Adipocyte (in vitro differentiated cells): ENCODE data around the gene LIG3.

Experiments
- DNase-seq: peaks from one replicate; pipeline ENCODE4 v3.0.0-alpha.2; 2015; ENCODE audit warnings: low read depth
- H3K27me3 ChIP-seq: replicated peaks from 2 replicates; pipeline ENCODE4 v1.7.0; 2013; ENCODE audit warnings: mild to moderate bottlenecking, low read length, moderate library complexity; ENCODE audit not compliant: control insufficient read depth, insufficient read depth
- H3K36me3 ChIP-seq: 2 replicates; pipeline ENCODE4 v1.7.0; 2013; ENCODE audit warnings: low read length, mild to moderate bottlenecking, moderate library complexity; ENCODE audit not compliant: control insufficient read depth, insufficient read depth, severe bottlenecking
- H3K4me1 ChIP-seq: 2 replicates; pipeline ENCODE4 v1.7.0; 2013; ENCODE audit warnings: mild to moderate bottlenecking, low read length, moderate library complexity; ENCODE audit not compliant: control insufficient read depth, insufficient read depth
- H3K4me3 ChIP-seq: 2 replicates; pipeline ENCODE4 v1.7.0; 2013; ENCODE audit warnings: mild to moderate bottlenecking, low read length, moderate library complexity
- H3K9ac ChIP-seq: 2 replicates; pipeline ENCODE4 v1.7.0; 2013; ENCODE audit warnings: mild to moderate bottlenecking, low read length, moderate library complexity
- H3K9me3 ChIP-seq: 2 replicates; pipeline ENCODE4 v1.7.0; 2013; ENCODE audit warnings: mild to moderate bottlenecking, low read length, moderate library complexity; ENCODE audit not compliant: control insufficient read depth

The LIG3 gene

GRCh38 chr17:35001549-35001948, 21.2 kb downstream of the LIG3 start:
- Histone ChIP-seq H3K27me3 (no peaks in the 10 kb centered on the region), H3K36me3 (peaks cover 13% of the 10 kb centered on the region), H3K4me3 (no peak overlapping the region), H3K9me3 (no peaks in the 10 kb centered on the region), H3K9ac (no peak overlapping the region), H3K4me1 (peaks cover 8% of the 10 kb centered on the region)
- no peak for DNase-seq

DNA sequence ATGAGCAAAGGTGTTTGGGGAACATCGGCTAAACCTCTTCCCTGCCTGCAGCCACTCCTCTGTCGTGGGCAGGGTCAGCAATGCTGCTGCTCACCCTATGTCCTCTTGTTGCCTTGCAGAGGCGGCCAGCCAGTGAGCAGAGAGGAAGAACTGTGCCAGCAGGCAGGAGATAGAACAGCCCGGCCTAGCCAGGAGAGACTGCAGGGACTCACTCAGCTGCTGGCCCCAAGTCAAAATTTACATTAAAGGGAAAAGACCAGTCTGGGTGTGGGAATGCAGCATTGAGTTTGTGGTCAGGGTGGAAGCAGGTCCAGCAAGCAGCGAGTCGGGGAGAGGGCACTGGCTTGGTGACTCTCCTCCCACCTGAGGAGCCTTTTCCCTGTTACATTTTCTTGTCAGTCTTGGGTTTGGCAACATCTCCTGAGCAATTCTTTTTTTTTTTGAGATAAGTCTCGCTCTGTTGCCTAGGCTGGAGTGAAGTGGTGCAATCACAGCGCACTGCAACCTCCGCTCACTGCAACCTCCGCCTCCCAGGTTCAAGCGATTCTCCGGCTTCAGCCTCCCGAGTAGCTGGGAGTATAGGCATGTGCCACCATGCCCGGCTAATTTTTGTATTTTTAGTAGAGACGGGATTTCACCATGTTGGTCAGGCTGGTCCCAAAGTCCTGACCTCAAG, 22.7 kb downstream of the LIG3 start:
- Histone ChIP-seq H3K27me3 (no peaks in the 10 kb centered on the region), H3K36me3 (peaks cover 12% of the 10 kb centered on the region), H3K9me3 (no peaks in the 10 kb centered on the region), H3K4me3 (no peak overlapping the region), H3K4me1 (no peaks in the 10 kb centered on the region), H3K9ac (no peak overlapping the region)
- peak; percentile 17 for DNase-seq

DNA sequence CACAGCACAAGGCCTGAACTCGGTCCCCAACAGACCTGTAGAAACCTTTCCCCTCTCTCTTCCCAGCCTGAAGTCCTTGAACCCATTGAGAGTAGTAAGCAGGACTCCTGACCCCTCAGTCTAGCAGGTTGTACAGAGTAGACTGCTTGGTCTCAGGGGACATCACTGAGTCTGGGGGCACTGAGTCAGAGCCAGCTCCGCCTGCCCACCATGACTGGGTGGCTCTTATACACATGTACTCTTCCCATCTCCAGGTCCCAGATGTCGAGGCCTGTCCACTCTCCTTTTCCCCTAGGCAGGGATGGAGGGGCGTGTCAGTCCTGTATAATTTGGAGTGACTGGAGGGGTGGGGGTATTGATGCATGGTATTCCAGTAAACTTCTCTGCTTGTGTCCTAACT, 23.5 kb downstream of the LIG3 start:
- H3K36me3 ChIP-seq = peaks cover 12% of the 10 kb centered on the region
- H3K9me3 ChIP-seq = no peaks in the 10 kb centered on the region
- H3K4me3 ChIP-seq = no peak overlapping the region
- H3K4me1 ChIP-seq = no peaks in the 10 kb centered on the region
- no peaks in the 10 kb centered on the region for H3K27me3 ChIP-seq
- no peak for DNase-seq
- H3K9ac ChIP-seq = no peak overlapping the region

DNA sequence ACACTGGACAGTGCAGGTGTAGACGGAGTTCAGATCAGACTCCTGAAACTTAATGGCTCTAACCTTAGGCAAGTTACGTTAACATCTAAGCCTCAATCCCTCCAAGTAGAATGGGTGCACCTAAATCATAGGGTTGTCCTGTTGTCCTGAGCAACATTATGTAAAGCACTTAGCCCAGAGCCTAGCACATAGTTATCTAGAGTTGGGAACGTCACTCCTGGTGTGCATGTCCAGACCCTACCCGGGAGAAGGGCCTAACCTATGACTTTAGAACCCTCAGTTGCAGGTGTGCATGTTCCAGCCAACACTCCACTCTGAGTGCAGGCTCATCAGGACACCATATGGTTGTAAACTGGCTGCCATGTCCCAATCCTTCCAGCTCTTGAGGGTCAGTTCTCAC, 26.0 kb downstream of the LIG3 start:
- Histone ChIP-seq H3K9me3 (no peaks in the 10 kb centered on the region), H3K4me3 (no peak overlapping the region), H3K36me3 (peaks cover 5% of the 10 kb centered on the region), H3K27me3 (no peaks in the 10 kb centered on the region), H3K9ac (no peak overlapping the region), H3K4me1 (no peaks in the 10 kb centered on the region)
- no peak for DNase-seq

GRCh38 chr17:35006961-35007360, 26.6 kb downstream of the LIG3 start:
- Histone ChIP-seq H3K36me3 (no peaks in the 10 kb centered on the region), H3K4me1 (no peaks in the 10 kb centered on the region)
- no peak for DNase-seq

DNA sequence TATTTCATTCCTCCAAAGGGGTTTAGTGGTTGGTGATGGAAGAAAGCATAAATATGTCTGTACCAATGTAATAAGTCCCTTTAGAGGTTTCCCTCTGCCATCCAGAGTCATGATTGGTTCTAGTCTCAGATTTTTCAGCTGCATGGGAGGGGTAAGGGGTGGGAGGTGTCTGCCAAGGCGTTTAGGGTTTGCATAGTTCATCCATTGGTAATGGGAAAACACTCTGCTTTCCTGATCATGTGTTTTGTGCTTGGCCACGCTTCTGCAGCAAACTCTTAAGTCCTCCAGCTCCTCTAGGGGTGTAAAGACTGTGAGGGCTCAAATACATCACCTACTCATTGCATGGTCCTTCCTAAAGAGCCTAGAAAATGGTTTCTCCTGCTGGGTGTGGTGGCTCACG, 29.8 kb downstream of the LIG3 start:
- no peak overlapping the region for H3K4me3 ChIP-seq
- no peaks in the 10 kb centered on the region for H3K9me3 ChIP-seq
- no peaks in the 10 kb centered on the region for H3K36me3 ChIP-seq
- DNase-seq = no peak
- peaks cover under 1% of the 10 kb centered on the region for H3K4me1 ChIP-seq
- H3K9ac ChIP-seq = no peak overlapping the region
- H3K27me3 ChIP-seq = no peaks in the 10 kb centered on the region

More at GRCh38 chr17:35006961-35007360, 26.6 kb downstream of the LIG3 start:
- Histone ChIP-seq H3K9ac (no peak overlapping the region), H3K9me3 (no peaks in the 10 kb centered on the region), H3K4me3 (no peak overlapping the region), H3K27me3 (no peaks in the 10 kb centered on the region)

DNA sequence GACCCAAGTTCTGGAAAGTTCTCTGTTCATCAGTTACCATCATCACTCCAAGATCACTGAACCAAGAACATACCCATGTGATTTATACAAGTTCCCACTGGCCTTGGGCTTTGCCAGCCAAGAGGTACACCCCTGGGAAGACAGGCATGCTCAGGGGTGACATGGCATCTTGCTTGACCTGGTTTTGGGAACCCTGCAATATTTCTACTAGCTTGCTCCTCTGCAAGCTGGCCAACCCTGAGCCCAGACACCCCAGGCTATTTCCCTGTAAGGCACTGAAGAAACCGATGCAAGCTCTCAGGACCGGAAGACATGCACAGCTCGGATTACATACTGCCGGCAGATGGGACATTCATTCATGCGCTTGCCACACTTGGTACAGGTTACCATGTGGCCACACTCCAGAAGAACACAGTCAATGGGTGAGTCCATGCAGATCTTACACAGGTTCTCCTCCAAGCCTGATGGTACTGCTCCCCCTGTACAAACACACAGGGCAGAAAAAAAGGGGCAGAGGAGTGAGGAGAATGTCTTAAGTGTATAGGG, 31.4 kb downstream of the LIG3 start:
- Histone ChIP-seq H3K36me3 (peaks cover 12% of the 10 kb centered on the region), H3K9ac (no peak overlapping the region), H3K9me3 (no peaks in the 10 kb centered on the region), H3K4me1 (peaks cover 5% of the 10 kb centered on the region), H3K27me3 (no peaks in the 10 kb centered on the region), H3K4me3 (no peak overlapping the region)
- DNase-seq = no peak

DNA sequence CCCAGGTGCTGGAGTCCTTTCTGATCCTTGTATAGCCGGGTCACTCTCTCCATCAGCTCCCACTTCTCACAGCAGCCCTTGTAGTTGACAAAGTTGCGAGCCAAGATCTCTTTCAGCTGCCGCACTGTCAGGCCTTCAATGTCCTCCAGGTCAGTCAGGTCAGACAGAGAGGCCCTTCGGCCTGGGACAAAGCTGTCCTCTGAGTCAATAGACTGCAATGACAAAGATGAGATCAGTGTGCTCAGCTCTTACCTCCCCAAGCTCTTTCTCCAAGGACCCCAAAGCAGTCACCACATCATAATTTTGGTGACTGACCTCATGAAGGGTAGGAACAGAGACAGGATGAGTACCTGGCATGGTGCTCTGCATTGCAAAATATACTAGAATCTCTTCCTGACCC, 36.1 kb downstream of the LIG3 start:
- H3K27me3 ChIP-seq = no peaks in the 10 kb centered on the region
- no peak for DNase-seq
- no peaks in the 10 kb centered on the region for H3K9me3 ChIP-seq
- no peak overlapping the region for H3K4me3 ChIP-seq
- H3K36me3 ChIP-seq = peaks cover 12% of the 10 kb centered on the region
- peaks cover 5% of the 10 kb centered on the region for H3K4me1 ChIP-seq
- H3K9ac ChIP-seq = no peak overlapping the region

- Histone ChIP-seq H3K4me3 (no peak overlapping the region), H3K4me1 (peaks cover 5% of the 10 kb centered on the region), H3K9ac (no peak overlapping the region), H3K36me3 (peaks cover 12% of the 10 kb centered on the region), H3K27me3 (no peaks in the 10 kb centered on the region), H3K9me3 (no peaks in the 10 kb centered on the region)
- no peak for DNase-seq
These were observed 36.7 kb downstream of the LIG3 start for GRCh38 chr17:35017021-35017420.

- Histone ChIP-seq H3K9me3 (no peaks in the 10 kb centered on the region), H3K27me3 (no peaks in the 10 kb centered on the region), H3K36me3 (peaks cover 12% of the 10 kb centered on the region)
These were observed 38.5 kb downstream of the LIG3 start for GRCh38 chr17:35018814-35019213.

DNA sequence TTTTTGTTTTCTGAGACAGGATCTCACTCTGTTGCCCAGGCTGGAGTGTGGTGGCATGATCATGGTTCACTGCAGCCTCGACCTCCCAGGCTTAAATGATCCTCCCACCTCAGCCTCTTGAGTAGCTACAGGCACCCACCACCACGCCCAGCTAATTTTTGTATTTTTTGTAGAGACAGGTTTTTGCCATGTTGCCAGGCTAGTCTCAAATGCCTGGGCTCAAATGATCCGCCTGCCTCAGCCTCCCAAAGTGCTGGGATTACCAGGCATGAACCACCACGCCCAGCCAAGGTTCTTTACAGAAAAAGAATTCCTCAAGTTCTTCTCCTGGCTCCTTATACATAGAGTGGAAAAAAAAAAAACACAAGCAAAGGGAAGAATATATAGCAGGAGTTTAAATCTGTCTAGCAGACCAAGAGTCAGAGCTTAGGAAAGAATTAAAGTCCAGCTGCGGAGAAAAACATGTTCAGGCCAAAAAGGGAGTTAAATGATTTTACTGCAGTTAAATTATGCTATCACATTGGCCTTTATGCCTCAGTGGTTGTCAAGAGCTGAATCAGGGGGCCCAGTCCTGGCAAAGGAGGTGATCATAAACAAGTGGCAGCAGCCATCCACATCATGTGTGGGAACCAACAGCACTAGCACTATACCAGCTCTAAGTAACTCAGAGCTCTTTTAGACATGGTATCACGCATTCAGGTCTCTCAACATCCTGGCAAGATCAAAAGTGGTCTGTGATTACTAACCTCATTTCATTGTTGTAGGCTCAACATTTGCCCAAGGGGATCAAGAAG, 39.3 kb downstream of the LIG3 start:
- Histone ChIP-seq H3K4me3 (no peak overlapping the region), H3K27me3 (no peaks in the 10 kb centered on the region), H3K9me3 (no peaks in the 10 kb centered on the region), H3K36me3 (peaks cover 12% of the 10 kb centered on the region), H3K4me1 (peaks cover 13% of the 10 kb centered on the region), H3K9ac (no peak overlapping the region)
- no peak for DNase-seq

More at GRCh38 chr17:35018814-35019213, 38.5 kb downstream of the LIG3 start:
- Histone ChIP-seq H3K4me1 (peaks cover 13% of the 10 kb centered on the region), H3K4me3 (no peak overlapping the region), H3K9ac (no peak overlapping the region)
- DNase-seq = no peak
